ENCODE data around the gene RPRD1B.
"Not testable (repeated sequence)": the region's sequence is repeated elsewhere in the genome, so short reads cannot be mapped to it uniquely, and the experiment has no call there.

Gene RPRD1B

DNA sequence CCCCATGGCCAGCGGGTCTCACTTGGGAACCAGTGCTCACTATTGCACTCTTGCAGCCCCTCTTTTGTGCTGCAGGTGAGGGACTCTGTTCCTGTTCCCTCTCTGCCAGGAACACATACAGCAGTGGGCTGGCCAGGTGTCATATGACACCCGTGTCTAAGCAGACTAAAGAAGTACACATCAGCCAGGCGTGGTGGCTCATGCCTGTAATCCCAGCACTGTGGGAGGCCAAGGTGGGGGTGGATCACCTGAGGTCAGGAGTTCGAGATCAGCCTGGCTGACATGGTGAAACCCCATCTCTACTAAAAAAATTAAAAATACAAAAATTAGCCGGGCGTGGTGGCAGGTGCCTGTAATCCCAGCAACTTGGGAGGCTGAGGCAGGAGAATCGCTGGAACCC lies 74.4 kb downstream of the RPRD1B start:
- not testable (repeated sequence) for FAIRE-seq

DNA sequence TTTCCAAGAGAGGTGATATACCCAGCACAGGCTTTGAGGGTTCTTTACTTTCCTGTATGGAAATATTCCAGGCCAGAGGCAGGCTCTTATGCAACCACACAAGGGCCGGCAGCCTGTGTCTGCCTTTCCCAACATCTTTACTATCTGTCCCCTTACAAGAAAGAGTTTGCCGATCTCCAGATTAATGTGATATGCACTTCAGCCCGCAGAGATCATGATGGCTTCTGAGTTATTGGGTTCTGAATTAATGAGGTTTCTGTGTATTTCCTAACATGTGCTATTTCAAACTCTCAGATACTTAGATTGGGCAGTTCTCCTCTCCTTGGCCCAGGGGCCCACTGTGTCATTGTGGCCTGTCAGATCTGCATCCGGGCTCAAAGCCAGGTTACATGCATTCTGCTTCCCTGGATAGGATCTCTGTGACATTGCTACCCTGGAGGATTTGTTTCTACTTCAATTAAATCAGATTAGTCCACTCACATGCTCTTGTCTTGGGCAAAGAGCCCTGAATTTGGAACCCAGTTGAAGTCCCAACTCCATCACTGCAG lies 75.0 kb downstream of the RPRD1B start:
- no peak for FAIRE-seq

DNA sequence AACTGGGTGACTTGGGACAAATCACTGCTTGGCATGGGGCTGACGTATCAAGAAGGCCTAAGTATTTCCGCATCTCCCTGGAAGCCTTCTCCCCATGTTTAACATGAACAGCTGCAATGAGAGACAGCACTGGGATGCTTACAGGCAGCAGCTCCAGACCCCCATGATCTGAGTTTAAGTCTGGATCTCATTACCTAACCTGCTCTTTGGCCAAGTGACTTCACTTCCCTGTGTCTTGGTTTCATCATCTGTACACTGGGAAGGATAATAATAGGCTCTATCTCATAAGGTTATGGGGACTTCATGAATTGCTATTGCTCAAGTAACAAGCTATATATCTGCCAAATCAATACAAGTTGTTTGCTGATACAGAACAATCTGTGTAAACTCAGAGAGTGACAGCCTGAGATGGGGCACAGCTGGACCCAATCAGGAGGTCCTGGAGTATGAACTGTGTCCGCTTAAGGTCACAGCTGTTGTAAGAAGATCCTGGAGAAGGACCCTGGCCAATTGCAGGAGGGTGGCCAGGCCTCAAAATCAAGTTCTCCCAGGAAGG lies 75.5 kb downstream of the RPRD1B start:
- no peak for FAIRE-seq

DNA sequence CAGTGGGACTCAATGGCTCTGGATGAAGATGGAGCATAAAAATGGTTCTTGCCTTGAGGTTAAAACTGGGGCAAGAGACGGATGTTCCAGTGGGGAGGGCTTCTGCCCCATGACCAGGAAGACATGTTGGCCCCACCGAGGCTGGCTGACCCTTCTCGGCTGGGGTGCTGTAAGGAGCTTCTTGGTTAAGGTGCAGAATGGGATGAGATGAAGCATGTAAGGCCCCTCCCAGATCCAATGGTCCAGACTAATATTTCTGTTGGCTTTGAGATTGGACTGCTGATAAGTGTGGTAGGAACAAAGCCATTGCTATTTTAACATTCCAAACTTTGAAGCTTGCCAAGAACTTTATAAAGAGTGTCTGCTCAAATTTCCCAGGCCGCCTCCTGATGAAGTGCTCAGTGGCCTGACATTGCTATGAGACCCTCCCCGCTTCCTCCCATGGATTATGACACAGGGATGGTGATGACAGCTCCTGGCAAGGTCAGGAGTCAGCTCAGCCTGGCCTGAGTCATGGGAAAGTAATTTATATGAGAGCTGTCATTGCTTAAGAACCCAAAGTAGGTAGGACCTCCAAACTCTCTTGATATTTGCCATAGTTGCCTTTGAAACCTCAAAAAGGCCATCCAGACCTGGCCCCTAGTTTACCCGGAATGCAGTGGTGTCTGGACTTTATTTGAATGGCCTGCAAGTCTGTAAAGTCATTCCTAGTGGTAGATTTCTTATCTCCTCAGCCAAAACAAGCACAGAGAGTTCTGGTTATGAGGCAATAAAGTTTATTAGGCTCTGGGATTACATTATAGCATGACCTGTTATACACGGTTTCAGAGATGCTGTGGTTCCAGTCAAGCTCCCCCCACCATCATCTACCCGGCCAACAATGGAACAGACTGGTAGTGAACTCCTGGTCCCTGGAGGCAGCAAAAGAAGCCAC lies 76.3 kb downstream of the RPRD1B start:
- FAIRE-seq = no peak

DNA sequence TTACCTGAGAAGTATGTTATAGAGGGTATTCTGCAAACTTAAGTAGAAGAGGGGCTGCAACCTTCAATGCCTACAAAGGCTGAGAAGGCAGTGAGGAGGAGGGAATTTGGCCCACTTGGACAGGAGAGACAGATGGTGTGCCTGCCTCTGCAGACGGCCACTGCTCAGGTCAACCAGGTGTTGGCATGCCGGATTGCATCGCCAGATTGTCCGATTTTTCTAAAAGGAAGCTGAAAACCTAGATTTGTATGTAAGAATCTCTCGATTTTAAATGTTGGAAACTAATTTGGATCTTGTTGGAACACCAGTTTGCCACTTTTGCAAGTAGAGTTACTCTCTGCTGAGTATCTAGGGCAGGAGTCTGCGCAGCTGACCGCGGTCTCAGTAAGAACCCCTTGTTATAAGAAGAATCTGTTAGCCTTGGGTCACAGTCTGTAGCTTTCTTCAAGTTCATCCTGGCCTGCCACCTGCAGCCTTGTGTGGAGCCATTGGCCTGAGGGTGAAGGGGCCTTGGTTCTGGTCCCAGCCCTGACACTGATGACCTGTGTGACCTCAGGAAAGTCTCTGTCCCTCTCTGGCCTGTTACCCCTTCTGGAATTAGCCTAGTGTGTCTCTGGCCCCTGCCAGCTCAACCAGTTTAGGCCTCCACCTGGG lies 77.1 kb downstream of the RPRD1B start:
- no peak for FAIRE-seq

DNA sequence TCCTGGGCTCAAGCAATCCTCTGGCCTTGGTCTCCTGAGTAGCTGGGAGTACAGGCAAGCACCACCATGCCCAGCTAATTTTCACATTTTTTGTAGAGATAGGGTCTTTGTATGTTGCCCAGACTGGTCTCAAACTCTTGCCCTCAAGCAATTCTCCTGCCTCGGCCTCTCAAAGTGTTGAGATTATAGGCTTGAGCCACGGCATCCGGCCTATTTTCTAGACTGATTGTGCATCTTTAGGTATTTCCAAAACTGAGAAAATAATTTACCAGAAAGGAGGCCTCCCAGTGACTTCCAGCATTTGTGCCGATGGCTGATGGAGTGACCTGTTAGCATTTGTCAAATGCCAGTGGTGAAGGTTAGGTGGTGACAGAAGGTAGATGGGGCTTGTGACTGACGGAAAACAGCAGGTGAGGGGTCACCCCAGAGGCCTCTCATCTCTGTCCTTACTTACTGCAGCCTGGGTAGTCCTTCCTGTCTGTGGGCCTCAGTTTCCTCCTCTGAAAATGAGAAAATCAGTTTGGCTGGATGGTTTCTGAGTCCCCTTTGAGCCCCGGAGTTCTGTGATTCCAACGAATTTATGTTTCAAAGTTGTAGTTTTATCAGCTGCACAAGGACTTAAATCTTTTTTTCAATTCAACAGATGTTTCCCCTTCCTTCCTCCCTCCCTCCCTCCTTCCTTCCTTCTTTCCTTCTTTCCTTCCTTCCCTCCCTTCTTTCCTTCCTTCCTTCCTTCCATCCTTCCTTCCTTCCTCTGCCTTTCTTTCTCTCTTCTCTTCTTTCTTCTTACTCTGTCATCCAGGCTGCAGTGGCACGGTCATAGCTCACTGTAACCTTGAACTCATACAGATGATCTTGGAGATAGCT lies 78.1 kb downstream of the RPRD1B start:
- no peak for FAIRE-seq

DNA sequence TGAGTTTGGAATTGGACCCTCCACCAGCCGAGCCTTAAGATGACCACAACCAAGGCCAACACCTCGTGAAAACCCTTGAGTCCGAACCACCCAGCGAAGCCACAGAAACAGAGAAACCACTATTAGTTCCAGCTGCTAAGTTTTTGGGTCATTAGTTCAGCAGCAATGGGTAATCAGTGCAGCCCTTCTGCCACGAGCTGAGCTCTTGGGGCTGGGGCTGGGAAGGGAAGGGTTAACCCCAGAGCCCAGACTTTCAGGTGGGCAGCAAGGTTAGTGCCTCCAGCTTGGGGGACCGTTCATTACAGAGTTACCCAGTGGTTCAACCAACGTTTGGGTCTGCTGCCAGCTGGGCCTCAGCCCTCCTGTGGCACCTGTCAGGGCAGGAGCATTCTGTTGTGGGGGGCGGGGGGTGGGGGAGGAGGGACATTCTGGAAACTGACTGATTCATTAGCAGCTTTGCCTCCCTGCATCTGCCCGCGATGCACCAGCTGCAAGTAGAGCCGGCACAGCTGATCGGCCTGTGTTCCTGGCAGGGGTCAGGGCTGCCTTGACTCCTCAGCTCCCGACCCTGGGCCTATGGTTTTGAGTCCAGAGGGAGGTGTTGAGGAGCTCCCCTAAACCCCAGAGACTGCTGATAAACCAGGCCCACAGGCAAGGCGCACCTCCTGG lies 78.8 kb downstream of the RPRD1B start:
- FAIRE-seq = no peak

DNA sequence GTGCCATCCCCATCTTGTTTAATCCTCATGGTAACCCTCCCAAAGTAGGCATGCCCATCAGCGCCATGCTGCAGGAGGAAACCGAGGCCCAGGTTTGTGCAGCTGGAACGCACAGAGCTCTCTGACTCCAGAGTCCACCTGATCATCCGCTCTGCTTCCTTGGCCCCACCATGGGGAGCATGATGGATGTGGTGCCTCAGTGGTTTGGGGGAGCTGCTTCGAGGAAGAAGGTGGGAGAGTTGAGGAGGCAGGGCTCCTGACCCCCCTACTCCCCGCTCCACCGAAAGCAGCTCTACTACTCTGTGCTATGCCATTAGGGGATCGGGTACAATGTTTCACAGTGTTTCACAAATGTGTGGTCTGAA lies 79.4 kb downstream of the RPRD1B start:
- FAIRE-seq = no peak

DNA sequence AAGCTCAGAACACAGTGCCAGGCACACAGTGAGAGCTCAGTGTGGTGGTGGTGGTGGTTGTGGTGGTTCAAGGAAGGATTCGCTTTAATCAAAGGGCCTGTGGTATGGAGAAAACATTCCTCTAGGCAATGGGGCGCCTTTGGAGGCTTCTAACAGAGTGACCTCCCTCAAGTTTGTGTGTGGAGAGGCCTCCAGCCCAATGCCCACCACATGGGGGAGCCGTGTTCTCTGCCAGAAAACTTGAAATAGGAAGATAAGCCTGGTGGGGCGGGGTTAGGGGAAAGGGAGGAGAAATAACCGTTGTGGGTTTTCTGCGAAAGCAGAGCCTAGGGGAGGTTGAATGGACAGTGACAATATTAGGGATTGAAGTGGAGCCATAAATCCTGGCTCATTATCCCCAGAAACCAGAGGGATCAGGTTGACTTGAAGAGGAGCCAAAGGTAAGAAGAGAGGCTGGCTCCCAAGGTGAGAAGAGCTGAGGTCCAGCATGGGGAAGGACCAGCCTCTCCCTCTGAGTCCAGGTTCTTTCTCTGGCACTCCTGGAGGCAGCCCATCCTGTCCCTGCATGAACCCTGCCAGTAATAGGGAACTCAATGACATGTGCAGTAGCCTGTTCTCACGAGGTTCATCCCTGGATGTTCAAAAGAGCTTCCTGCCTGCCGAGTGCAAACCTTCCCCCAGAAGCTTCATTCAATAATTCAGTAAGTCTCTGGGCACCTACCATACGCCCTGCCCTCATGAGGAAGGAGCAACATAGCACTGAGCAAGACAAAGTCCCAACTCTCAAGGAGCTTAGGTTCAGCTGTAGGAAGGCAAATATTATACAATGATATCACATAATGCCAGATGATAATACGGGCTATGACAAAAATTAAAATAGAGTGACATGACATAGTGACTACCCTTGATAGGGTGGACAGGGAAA lies 80.1 kb downstream of the RPRD1B start:
- FAIRE-seq = no peak

DNA sequence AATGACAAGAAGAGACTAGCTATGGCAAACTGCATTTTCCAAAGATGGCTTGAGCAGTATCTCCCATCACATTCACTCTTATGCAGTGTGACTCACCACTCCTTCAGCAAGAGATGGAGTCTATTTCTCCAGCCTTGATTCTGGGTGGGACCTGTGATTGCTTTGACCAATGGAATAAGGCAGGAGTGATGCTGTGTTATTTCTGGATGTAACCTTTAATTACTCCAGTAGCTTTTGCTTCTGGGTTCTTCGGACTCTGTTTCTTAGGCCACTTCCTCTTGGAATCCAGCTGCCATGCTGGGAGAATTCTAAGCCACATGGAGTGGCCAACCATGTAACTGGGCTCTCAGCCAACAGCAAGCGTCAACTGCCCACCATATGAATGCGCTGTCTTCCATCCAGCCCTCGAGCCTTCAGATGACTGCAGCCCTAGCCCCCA lies 80.8 kb downstream of the RPRD1B start:
- no peak for FAIRE-seq

DNA sequence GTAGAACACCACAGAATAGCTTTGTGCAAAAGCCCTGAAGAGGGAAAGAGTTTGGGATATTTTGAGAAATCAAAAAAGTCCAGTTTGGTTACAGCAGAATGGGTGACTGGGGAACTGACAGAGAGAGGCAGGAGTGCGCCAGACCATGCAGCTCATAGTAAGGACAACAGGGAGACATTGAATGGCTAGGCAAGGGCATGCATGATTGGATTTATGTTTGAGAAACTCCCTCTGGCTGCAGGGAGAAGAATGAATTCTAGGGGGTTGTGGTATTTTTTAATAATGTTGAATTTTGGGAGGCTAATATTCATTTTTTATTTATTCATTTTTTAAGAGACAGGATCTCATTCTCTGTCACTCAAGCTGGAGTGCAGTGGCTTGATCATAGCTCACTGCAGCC lies 81.7 kb downstream of the RPRD1B start:
- no peak for FAIRE-seq

DNA sequence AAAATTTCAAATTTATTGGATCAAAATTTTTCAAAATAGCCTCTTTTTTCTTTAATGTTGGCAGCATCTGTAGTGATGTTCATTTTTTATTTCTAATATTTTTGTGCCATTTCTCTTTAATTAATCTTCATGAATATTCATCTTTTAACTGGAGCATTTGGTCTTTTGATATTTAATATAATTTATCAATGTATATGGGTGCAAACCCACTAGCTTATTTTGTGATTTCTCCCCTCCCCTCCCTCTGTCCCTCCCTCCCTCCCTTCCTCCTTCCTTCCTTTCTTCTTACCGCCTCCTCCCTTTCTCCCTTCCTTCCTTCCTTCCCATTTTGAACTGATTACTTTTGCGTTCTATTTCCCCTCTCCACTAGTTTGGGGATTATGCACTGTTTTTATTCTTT lies 82.3 kb downstream of the RPRD1B start:
- no peak for FAIRE-seq

DNA sequence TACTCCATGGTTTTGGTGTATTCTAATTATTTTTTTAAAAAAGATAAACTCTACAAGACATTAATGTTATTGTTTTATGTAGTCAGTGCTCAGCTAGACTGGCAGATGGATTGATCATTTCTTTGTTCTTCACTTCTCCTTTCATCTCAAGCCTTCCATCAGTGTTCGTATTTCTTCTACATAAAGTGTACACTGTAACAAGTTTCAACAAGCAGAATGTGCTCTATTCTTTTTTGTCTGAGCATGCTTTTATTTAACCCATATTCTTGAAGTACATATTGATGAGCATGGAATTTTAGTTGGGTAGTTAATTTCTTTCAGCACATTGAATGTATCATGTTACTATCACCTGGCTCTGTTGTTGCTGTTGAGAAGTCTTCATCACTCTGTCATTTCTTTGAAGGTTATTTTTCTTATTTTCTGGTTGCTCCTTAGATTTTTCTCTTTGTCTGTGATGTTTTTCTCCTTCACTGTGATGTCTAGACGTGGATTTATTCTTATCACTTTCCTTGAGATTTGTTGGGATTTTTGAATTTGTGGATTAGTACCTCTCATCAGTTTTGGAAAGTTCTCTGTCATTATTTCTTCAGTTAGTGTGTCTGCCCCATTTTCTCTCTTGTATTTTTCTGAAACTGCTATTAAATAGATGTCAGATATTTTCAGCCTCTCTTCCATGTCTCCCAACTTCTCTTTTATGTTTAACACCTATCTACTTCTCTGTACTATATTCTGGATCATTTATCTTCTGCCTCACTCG lies 83.0 kb downstream of the RPRD1B start:
- FAIRE-seq = no peak

DNA sequence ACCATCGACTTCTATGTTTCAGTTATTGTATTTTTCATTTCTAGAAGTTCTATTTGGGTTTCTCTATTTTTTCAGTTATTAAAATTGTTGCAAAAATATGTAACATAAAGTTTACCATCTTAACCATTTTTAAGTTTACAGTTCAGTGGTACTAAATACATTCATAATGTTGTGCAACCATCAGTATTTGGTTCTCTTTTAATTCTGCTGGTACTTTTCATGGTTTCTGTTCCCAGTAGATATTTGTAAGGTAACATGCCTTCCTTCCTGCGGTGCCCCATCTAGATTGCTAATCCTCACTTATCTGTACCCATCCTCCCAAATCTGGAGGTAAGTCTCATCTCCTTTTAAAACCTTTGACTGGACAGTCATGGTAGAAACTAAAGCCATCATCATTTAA lies 83.7 kb downstream of the RPRD1B start:
- no peak for FAIRE-seq

DNA sequence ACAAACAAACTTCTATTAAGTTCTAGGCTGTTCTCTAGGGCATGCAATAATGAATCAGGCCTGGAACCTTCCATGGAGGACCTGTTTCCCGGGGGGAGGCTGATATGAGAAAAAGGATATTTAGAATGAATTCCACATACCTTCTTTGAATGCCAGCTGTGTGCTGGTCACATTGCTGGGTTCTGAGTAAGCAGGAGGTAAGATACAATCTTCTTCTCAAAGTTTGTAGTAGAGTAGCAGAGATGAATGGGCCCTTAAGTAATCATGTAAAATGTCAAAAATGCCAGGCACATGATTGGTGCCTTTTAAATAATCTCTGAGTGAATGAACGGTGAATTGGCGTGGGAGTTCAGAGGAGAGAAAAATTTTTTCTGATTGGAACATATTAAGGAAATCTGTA lies 84.1 kb downstream of the RPRD1B start:
- FAIRE-seq = no peak

DNA sequence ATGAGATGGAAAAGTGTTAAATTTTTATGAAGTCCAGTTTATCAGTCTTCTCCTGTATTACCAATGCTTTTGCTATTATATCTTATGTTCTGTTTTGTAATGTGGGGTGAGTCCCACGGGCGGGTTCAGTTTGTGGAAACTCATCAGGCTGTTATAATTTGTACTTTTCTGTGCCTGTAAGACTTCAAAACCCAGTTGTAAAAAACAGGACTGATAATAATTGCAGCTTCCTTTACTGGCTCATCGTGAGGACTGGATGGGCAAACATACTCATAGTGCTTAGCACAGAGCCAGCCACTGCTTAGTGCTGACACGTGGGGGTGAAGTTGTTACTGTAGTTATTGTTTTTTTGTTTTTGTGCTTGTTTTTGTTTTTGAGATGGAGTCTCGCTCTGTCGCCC lies 85.9 kb downstream of the RPRD1B start:
- no peak for FAIRE-seq

DNA sequence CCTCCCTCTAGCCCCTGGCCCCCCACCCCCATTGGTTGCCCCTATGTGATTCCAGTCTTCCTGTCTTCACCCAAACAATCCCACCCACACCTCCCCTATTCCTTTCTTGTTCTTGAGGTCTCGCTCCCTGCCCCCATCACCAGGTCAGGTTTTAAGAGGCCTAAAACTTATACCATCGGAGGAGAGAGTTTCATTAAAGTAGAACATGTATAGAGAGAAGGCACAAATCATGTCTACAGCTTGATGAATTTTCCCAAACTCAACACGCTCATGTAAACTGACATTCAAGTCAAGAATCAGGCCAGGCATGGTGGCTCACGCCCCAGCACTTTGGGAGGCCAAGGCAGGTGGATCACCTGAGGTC lies 87.1 kb downstream of the RPRD1B start:
- FAIRE-seq = no peak

DNA sequence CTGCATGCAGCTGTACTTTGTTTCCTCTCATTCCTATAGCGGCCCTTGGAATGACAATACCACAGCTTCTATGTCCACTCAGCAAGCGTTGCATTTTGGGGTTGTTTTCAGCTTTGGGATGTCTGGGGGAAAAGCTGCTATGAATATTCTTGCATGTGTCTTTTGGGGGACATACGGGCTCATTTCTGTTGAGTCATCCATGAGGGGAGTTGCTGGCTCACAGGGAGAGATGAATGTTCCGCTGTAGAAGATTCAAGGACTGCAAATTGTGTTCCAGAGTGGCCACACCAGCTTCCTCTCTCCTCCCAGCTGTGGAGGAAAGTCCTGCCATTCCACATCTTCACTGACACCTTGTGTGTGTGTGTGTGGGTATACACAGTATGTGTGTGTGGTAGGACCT lies 88.2 kb downstream of the RPRD1B start:
- no peak for FAIRE-seq

DNA sequence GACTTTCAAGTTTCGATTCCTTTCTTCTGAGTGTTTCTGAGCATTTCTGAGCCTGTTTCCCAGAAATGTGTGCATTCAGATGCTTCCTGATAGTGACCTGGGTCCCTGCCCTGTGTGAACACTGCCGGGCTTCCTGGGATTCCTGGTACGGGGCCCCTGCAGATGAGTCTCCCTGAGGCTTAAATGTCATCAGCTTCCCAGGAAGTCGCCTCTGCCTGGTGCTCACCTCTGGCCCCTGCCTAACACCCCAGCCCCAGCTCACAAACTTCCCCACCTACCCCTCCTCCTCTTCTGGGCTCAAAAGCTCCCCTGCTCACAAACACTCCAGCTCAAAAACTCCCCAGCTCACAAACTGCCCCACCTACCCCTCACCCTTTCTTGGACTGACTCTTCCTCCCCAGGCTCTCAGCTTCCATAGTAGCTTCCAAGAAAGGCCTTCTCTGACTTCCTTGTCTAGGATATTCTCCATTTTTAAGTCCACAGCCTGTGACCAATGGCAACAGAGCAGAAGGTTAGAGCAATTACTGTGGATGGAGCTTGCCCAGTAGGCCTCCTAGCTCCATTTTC lies 89.6 kb downstream of the RPRD1B start:
- FAIRE-seq = no peak

Data from TTC549 (cell line).